ENCODE measurements around the gene NUAK1. TPM values are rescaled to one million over a fixed set of nuclear protein-coding genes. Genes with fewer than 3 reads are reported as not detected.

The NUAK1 gene
- total and polyA plus RNA-seq, 2 donors (not counting 1 experiment from before 2014, with no cell fraction given), result 5.1 to 20.7 TPM

GRCh38 chr12:106085213-106085612, 53.5 kb downstream of the NUAK1 start:
- Histone ChIP-seq H3K9ac (ENCODE audit: insufficient read depth, low read length) (no peak overlapping the region), H4K20me1 (ENCODE audit: control insufficient read depth, extremely low read depth, insufficient read depth, low read length) (no peaks in the 10 kb centered on the region), H3K4me3 (replicated peaks in 1 of 4; ENCODE audit: control extremely low read depth in 1 of 4, insufficient read depth in 1 of 4, low read depth in 3 of 4, low read length in 4 of 4) (no peak overlapping the region), H3K36me3 (ENCODE audit: control insufficient read depth, insufficient read depth, low read length) (no peaks in the 10 kb centered on the region), H3K27ac (ENCODE audit: insufficient read depth, low read length) (no peak overlapping the region), H3K4me1 (ENCODE audit: control insufficient read depth, extremely low read depth, insufficient read depth, low read length) (peaks cover 36% of the 10 kb centered on the region), H3K4me2 (ENCODE audit: extremely low read depth, insufficient read depth, low read length) (peak overlapping the region; percentile 15), H3K9me3 (ENCODE audit: control insufficient read depth, insufficient read depth, low read depth, low read length) (no peaks in the 10 kb centered on the region), H2AFZ (ENCODE audit: low read length) (no peak overlapping the region), H3K27me3 (ENCODE audit: control insufficient read depth, insufficient read depth, low read length) (no peaks in the 10 kb centered on the region), H3K79me2 (ENCODE audit: control insufficient read depth, insufficient read depth, low read length) (no peaks in the 10 kb centered on the region)
- TF ChIP-seq EZH2 (IDR thresholded peaks at IDR 0.05; ENCODE audit: low read length, missing control alignments), result no peak
- no peak for TF ChIP-seq CTCF (conservative IDR thresholded peaks at IDR 0.05 in 1 of 2, IDR thresholded peaks at IDR 0.05 in 1 of 2; ENCODE audit: low read depth in 1 of 2, low read length in 2 of 2)
- DNase-seq (ENCODE audit: low read depth in 2 of 2), result no peak

GRCh38 chr12:106084759-106085158, 54.0 kb downstream of the NUAK1 start:
- Histone ChIP-seq H3K4me2 (ENCODE audit: extremely low read depth, insufficient read depth, low read length) (peak overlapping the region; percentile 58), H2AFZ (ENCODE audit: low read length) (no peak overlapping the region), H3K9me3 (ENCODE audit: control insufficient read depth, insufficient read depth, low read depth, low read length) (no peaks in the 10 kb centered on the region), H4K20me1 (ENCODE audit: control insufficient read depth, extremely low read depth, insufficient read depth, low read length) (no peaks in the 10 kb centered on the region), H3K4me1 (ENCODE audit: control insufficient read depth, extremely low read depth, insufficient read depth, low read length) (peaks cover 38% of the 10 kb centered on the region), H3K9ac (ENCODE audit: insufficient read depth, low read length) (no peak overlapping the region), H3K27ac (ENCODE audit: insufficient read depth, low read length) (peak overlapping the region; percentile 65), H3K4me3 (replicated peaks in 1 of 4; ENCODE audit: control extremely low read depth in 1 of 4, insufficient read depth in 1 of 4, low read depth in 3 of 4, low read length in 4 of 4) (no peak overlapping the region), H3K79me2 (ENCODE audit: control insufficient read depth, insufficient read depth, low read length) (no peaks in the 10 kb centered on the region), H3K36me3 (ENCODE audit: control insufficient read depth, insufficient read depth, low read length) (no peaks in the 10 kb centered on the region), H3K27me3 (ENCODE audit: control insufficient read depth, insufficient read depth, low read length) (no peaks in the 10 kb centered on the region)
- TF ChIP-seq EZH2 (IDR thresholded peaks at IDR 0.05; ENCODE audit: low read length, missing control alignments) (no peak), CTCF (conservative IDR thresholded peaks at IDR 0.05 in 1 of 2, IDR thresholded peaks at IDR 0.05 in 1 of 2; ENCODE audit: low read depth in 1 of 2, low read length in 2 of 2) (no peak)
- no peak for DNase-seq (ENCODE audit: low read depth in 2 of 2)

- no peaks in the 10 kb centered on the region for H4K20me1 ChIP-seq (ENCODE audit: control insufficient read depth, extremely low read depth, insufficient read depth, low read length)
- DNase-seq (ENCODE audit: low read depth in 2 of 2), result peak; percentile 53 to 98
- H3K9ac ChIP-seq (ENCODE audit: insufficient read depth, low read length), result peak overlapping the region; percentile 51
- peak overlapping the region; percentile 65 for H3K27ac ChIP-seq (ENCODE audit: insufficient read depth, low read length)
- peaks cover 43% of the 10 kb centered on the region for H3K4me1 ChIP-seq (ENCODE audit: control insufficient read depth, extremely low read depth, insufficient read depth, low read length)
- TF ChIP-seq EZH2 (IDR thresholded peaks at IDR 0.05; ENCODE audit: low read length, missing control alignments), result no peak
- TF ChIP-seq CTCF (conservative IDR thresholded peaks at IDR 0.05 in 1 of 2, IDR thresholded peaks at IDR 0.05 in 1 of 2; ENCODE audit: low read depth in 1 of 2, low read length in 2 of 2), result no peak
- H3K36me3 ChIP-seq (ENCODE audit: control insufficient read depth, insufficient read depth, low read length), result no peaks in the 10 kb centered on the region
- H3K27me3 ChIP-seq (ENCODE audit: control insufficient read depth, insufficient read depth, low read length), result no peaks in the 10 kb centered on the region
- H3K4me2 ChIP-seq (ENCODE audit: extremely low read depth, insufficient read depth, low read length), result peak overlapping the region; percentile 58
- no peak overlapping the region for H3K4me3 ChIP-seq (replicated peaks in 1 of 4; ENCODE audit: control extremely low read depth in 1 of 4, insufficient read depth in 1 of 4, low read depth in 3 of 4, low read length in 4 of 4)
- no peak overlapping the region for H2AFZ ChIP-seq (ENCODE audit: low read length)
- no peaks in the 10 kb centered on the region for H3K79me2 ChIP-seq (ENCODE audit: control insufficient read depth, insufficient read depth, low read length)
- H3K9me3 ChIP-seq (ENCODE audit: control insufficient read depth, insufficient read depth, low read depth, low read length), result no peaks in the 10 kb centered on the region
Measured at GRCh38 chr12:106084014-106084671, 54.6 kb downstream of the NUAK1 start.
